Measurements from ENCODE around the gene BABAM1.

Gene BABAM1

DNA sequence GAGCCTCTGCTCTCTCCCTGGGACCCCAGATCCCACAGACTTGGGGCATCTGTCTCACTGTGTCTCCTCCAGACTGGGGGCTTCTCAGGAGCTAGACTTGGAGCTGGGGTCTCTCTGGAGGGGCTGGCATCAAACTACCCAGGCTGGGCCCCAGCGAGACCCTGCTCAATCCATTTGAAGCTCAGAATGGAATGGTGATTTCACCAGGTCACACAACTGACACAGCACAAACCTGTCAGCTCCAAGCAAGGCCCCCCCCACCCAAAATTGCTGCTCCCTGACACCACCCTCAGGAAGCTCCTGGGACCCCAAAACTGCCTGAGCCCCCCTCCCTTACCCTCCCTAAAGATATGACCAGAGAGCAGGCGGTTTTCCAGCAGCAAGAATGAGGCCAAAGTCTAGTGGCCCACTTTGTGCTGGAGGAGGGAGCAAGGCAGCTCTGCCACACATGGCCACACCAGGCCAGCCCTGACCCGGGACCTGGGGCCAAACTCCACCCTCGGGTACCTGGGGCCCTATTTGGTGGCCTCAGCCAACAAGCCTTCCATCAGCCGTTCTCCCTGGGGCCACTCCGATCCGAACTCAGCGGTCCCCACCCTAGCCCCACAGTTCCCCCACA lies 23.9 kb upstream of the BABAM1 start:
- in situ Hi-C loops (cut with HindIII; ENCODE audit: low sequenced_read_pairs) = loop anchor here (10.0 kb wide), 2 partner anchors 61 to 79 kb away; partner anchors contain the start of genes ABHD8, DDA1 and MRPL34

GRCh38 chr19:17243830-17244617 lies 23.2 kb upstream of the BABAM1 start:
- in situ Hi-C loops (cut with HindIII; ENCODE audit: low sequenced_read_pairs) = loop anchor here (10.0 kb wide), 2 partner anchors 61 to 79 kb away; partner anchors contain the start of genes ABHD8, DDA1 and MRPL34

DNA sequence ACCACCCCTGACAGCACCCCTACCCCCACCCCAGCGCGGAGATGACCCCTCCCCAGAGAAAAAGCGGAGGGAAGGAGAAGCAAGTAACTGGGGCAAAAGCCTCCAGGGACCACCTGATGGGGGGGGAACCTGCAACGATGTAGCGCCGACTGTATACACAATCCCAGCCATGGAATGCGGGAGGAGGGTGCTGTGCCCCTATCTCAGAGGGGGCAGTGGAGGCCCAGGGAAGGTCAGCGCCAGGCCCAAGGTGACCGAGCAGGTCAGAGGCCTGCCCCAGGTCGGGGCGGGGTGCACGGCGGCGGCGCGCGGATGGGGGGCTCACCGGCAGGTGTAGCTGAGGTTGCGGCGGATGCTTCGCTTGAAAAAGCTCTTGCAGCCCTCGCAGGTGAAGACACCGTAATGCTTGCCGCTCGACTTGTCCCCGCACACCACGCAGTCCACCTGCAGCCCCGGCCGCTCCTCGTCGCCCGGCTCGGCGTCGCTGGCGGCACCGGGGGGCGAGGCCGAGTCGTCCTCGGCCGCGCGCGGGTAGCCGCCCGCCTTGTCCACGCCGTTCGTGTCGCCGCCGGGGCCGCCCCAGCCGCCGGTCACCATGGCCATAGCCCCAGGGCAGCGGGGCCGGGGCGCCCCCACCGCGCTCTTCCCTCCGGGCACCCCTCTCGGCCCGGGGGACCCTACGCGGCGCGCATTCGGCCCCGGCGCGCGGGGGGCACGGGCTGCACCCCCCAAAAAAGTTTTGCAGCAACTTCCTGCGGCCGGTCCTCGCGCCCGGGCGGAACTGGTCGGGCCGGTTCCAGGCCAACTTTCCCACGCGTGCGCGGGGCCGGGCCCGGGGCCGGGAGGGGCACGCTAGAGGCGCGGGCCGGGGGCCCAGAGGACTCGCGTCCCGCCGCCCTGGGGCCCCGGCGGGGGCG lies 22.4 kb upstream of the BABAM1 start:
- in situ Hi-C loops (cut with HindIII; ENCODE audit: low sequenced_read_pairs) = loop anchor here (10.0 kb wide), 2 partner anchors 60 to 80 kb away; partner anchors contain the start of genes ABHD8, DDA1 and MRPL34

GRCh38 chr19:17245535-17245984 lies 21.7 kb upstream of the BABAM1 start, which contains the start of gene NR2F6:
Gene NR2F6 (minus strand): TSS chr19:17245919. CDS start chr19:17245220, 699 bp downstream.
- in situ Hi-C loops (cut with HindIII; ENCODE audit: low sequenced_read_pairs) = loop anchor here (10.0 kb wide), 2 partner anchors 59 to 81 kb away; partner anchors contain the start of genes ABHD8, DDA1 and MRPL34

GRCh38 chr19:17246681-17247425 lies 20.4 kb upstream of the BABAM1 start:
- in situ Hi-C loops (cut with HindIII; ENCODE audit: low sequenced_read_pairs) = loop anchor here (10.0 kb wide), 2 partner anchors 58 to 82 kb away; partner anchors contain the start of genes ABHD8, DDA1 and MRPL34

GRCh38 chr19:17248011-17248776 lies 19.0 kb upstream of the BABAM1 start:
- in situ Hi-C loops (cut with HindIII; ENCODE audit: low sequenced_read_pairs) = loop anchor here (10.0 kb wide), 2 partner anchors 57 to 83 kb away; partner anchors contain the start of genes ABHD8, DDA1 and MRPL34

GRCh38 chr19:17249887-17250548 lies 17.2 kb upstream of the BABAM1 start:
- in situ Hi-C loops (cut with HindIII; ENCODE audit: low sequenced_read_pairs) = loop anchor here (10.0 kb wide), 2 partner anchors 55 to 85 kb away; partner anchors contain the start of genes ABHD8, DDA1 and MRPL34

- in situ Hi-C loops (cut with HindIII; ENCODE audit: low sequenced_read_pairs) = no loop called here
Measured at GRCh38 chr19:17254636-17255035, 12.6 kb upstream of the BABAM1 start.

GRCh38 chr19:17255150-17255621 lies 12.1 kb upstream of the BABAM1 start:
- in situ Hi-C loops (cut with HindIII; ENCODE audit: low sequenced_read_pairs) = no loop called here

DNA sequence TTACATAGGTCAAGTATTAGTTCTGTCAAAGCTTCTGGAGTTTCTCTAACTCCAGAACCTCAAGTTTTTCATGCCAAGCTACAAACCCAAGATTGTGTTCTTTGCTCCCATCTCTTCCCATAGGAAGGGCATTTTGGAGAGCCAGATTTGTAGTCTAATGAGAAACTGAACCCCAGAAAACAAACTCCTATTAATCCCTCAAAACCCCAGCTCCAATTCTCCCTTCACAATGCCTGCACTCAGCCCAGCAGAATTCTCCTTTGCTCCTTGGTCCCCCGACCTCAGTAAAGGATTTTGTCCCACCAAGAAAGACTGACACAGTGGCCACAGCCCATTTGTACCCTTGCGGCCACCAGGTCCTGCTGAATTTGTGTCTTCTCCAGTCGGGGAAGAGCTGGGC lies 11.1 kb upstream of the BABAM1 start:
- in situ Hi-C loops (cut with HindIII; ENCODE audit: low sequenced_read_pairs) = no loop called here

GRCh38 chr19:17259118-17259780 lies 8.0 kb upstream of the BABAM1 start:
- in situ Hi-C loops (cut with HindIII; ENCODE audit: low sequenced_read_pairs) = no loop called here

- in situ Hi-C loops (cut with HindIII; ENCODE audit: low sequenced_read_pairs) = no loop called here
Measured at GRCh38 chr19:17259934-17260333, 7.3 kb upstream of the BABAM1 start.

GRCh38 chr19:17260842-17261325 lies 6.4 kb upstream of the BABAM1 start:
- in situ Hi-C loops (cut with HindIII; ENCODE audit: low sequenced_read_pairs) = no loop called here

GRCh38 chr19:17262557-17262956 lies 4.7 kb upstream of the BABAM1 start:
- in situ Hi-C loops (cut with HindIII; ENCODE audit: low sequenced_read_pairs) = no loop called here

DNA sequence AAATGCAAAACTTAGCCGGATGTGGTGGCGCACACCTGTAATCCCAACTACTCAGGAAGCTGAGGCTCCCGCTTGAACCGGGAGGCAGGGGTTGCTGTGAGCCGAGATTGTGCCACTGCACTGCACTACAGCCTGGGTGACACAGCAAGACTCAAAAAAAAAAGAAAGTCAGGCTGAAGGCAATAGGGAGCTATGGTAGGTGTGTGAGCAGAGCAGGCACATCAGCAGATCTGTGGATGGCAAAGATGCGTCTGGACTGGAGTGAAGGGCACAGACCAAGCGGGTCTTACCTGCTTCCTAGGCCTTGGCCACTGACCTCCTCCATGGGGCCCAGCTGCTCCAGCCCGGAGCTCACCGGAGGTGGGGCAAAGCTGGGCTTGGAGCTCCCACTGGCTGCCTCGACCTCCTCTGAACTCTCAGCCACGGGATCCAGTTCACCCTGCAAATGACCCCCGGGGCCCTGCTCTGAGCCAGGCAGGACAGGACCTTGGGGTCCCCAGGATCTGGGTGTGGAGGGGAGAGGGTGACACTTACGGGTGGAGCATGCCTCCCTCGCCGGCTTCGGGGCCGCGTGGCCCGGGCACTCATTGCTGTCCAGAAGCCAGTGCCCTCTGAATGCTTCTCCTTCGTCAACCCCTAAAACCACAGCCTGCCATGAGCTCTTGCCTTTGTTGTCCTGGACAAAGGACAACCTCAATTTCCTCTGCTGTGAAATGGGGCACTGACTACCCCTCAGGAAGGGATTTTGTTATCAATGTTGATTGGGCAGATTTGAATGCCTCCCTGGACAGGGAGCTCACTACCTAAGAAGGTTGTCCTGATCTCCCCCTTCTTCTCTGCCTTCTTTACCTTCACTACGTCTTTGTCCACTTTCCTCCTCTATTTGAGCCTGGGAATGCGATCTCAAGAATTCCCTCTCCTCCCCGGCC lies 3.3 kb upstream of the BABAM1 start:
- in situ Hi-C loops (cut with HindIII; ENCODE audit: low sequenced_read_pairs) = no loop called here

GRCh38 chr19:17264641-17264979 lies 2.6 kb upstream of the BABAM1 start, which contains the start of gene USHBP1:
Gene USHBP1 (minus strand): TSS chr19:17264745. CDS start chr19:17264299, 446 bp downstream.
- in situ Hi-C loops (cut with HindIII; ENCODE audit: low sequenced_read_pairs) = no loop called here

- in situ Hi-C loops (cut with HindIII; ENCODE audit: low sequenced_read_pairs) = no loop called here
Measured at GRCh38 chr19:17266026-17266425, 1.2 kb upstream of the BABAM1 start.
